ENCODE data around the gene SMG7.

SMG7 gene

GRCh38 chr1:183590244-183591191 is 118.2 kb downstream of the SMG7 start, which contains the start of gene NCF2:
Gene NCF2 (minus strand): TSS chr1:183590459. CDS start chr1:183590329, 130 bp downstream.
- DNase-seq (ENCODE audit: low read depth), result no peak

GRCh38 chr1:183592733-183593132 is 120.4 kb downstream of the SMG7 start:
- DNase-seq (ENCODE audit: low read depth), result no peak

DNA sequence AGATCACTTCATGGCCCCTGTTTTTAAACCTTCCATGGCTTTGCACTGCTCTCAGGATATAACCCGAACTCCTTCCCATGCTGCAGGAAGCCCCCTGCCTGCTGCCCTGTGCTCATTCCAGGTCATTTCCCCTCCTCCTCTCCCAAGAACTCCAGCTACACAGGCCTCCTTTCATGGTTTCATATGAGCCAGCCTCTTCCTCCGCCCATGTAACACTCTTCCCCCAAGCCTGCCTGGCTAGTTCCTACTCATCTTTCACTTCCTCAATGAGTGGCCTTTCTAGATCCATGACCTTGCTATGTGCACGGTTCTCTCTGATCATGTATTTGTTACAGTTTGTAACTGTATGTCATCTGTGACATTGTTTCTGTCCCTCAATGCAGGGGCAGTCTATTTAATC is 121.1 kb downstream of the SMG7 start:
- no peak for DNase-seq (ENCODE audit: low read depth)

DNA sequence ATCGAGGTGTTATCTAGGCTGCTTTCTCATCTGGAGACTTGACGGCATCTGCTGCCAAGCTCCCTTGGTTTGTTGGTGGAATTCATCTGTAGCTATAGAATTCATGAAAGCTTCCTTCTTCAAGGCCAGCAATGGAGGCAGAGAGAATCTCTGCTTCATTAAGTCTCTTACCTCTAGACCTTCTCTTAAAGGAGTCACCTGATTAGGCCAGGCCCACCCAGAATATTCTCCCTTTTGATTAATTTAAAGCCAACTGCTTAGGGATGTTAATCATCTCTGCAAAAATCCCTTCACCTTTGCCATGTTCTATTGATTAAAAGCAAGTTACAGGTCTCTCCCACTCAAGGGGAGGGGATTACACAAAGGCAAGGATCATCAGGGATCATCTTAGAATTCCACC is 123.2 kb downstream of the SMG7 start:
- no peak for DNase-seq (ENCODE audit: low read depth)

DNA sequence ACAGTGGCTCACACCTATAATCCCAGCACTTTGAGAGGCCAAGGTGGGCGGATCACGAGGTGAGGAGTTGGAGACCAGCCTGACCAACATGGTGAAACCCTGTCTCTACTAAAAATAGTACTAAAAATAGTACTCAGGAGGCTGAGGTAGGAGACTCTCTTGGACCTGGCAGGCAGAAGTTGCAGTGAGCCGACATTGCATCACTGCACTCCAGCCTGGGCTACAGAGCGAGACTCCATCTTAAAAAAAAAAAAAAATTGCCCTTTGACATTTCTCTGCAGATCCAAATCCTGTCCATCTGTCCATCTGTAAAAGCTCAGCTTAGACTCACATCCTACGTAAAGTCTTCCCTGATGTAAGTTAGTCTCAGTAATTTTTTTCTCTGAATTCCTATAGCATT is 124.2 kb downstream of the SMG7 start:
- no peak for DNase-seq (ENCODE audit: low read depth)

DNA sequence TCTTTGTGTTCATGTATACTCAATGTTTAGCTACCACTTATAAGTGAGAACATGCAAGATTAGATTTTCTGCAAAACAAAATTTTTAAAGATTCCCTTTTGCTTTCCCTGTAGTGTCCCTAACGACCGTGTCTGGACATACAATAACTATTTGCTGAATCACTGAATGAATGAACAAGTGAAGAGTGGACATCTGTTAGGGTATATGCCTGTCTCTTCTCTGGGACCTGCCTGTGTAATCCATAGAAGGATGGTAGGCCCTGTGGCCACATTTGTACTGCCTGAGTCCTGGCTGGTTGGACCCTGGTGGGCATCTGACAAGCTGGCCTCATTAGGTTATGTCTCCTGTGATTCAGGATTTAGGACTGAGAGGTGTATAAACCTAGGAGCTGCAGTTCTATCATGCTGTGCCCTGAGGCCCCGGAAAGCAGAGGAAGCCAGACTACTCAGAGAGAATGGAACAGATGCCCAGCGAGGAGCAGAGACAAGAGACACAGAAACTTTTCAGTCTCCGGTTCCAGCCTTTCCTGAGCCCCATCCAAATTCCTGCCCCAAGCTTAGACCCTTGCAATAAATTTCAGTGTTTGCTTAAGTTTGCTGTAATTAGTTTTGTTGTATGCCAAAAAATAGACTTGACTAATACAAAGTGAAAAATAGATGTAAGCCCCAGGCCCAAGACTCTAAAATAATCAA is 125.5 kb downstream of the SMG7 start:
- no peak for DNase-seq (ENCODE audit: low read depth)

DNA sequence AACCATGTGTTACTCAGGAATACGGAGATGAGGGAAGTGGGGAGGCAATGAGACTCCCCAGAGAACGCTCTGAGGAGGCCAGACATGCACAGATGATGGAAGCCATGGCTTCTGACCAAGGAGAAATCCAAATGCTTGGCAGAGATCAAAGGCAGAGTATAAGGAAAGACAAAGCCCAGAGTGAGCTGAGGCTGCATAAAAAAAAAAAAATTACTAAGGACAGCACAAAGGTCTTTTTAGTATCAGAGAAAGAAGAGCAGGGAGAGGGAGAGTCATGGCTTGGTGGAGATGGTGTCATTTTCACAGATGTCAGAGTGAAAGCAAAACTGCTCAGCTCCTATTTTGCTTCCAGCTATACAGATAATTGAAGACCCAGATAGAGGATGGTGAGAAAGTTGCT is 126.1 kb downstream of the SMG7 start:
- DNase-seq (ENCODE audit: low read depth), result no peak

DNA sequence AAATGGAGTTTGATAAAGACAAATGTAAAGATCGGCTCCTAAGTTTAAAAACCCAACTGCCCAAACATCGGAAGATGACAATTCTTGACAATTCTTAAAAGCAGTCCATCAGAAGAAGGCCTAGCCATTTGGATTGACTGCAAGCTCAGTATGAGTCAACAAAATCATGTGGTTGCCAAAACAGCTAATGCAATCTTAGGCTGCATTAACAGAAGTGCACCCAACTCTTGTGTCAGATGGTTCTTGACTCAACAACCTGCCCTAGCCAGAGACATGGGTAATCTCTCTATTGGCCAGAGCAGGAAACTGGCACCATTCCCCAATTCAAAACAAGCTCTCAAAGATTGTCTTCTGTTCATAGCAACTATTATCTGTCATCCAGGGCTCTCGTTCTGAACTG is 127.8 kb downstream of the SMG7 start:
- DNase-seq (ENCODE audit: low read depth), result peak; percentile 85

- DNase-seq (ENCODE audit: low read depth), result no peak
These were observed 128.3 kb downstream of the SMG7 start for GRCh38 chr1:183600634-183601033.

GRCh38 chr1:183602510-183602909 is 130.2 kb downstream of the SMG7 start:
- DNase-seq (ENCODE audit: low read depth), result no peak

Measured in fibroblast of the conjunctiva (primary cell).